Mesenteric fat pad (tissue), 1 donor: Measurements from ENCODE around the gene PCDH7. TPM values are rescaled to one million over a fixed set of nuclear protein-coding genes. Genes with fewer than 3 reads are reported as not detected.

Experiments
- DNase-seq: peaks from one replicate; pipeline ENCODE4 v3.0.0-alpha.2; 2020; ENCODE audit warnings: low spot score
- total RNA-seq: library from RNA; stranded (reverse); fragmentation: NEBNext Ultra II Directional; extraction: Animal tissue kit (Norgen Biotek cat#: 25700); gene quantifications from one replicate; pipeline ENCODE4 v1.2.1, GENCODE V29; 2021
- donor health status: DM: yes; HTN: yes; CAD: no.

Gene PCDH7
- total RNA-seq, 1 donor from 2014 or later, result 0.93 TPM

DNA sequence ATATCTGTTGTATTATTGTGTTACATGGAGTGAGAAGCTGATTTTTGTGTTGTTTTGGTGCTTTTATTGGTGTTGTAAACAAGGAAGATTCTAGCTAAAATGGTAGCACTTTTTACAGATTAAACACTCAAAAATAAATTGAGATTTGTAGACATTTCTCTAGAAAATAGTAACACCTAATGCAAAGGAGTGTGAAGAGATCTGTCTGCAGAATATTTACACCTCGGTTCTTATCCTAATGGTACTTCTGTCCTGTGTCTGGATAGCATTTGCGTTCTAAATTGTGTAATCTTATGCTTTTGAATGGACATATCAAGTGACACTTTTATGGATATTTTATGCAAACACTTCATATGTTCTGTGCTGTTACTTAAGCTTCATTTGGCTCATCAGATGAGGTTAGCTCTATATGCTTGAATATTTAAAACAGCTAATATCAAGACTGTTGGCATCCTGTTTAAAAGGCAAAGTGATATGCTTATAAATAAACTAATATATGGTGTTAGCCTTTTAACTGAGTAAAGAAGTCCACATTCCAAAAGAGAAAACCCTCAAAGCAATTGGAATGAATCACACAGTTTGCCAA lies 6.0 kb downstream of the PCDH7 start:
- DNase-seq, result no peak

GRCh38 chr4:30727409-30727808 lies 7.2 kb downstream of the PCDH7 start:
- DNase-seq, result no peak

GRCh38 chr4:30728311-30728710 lies 8.1 kb downstream of the PCDH7 start:
- no peak for DNase-seq

GRCh38 chr4:30743897-30744296 lies 23.7 kb downstream of the PCDH7 start:
- DNase-seq, result no peak

- no peak for DNase-seq
These were observed 24.2 kb downstream of the PCDH7 start for GRCh38 chr4:30744386-30744785.

GRCh38 chr4:30744957-30745640 lies 24.9 kb downstream of the PCDH7 start:
- no peak for DNase-seq

DNA sequence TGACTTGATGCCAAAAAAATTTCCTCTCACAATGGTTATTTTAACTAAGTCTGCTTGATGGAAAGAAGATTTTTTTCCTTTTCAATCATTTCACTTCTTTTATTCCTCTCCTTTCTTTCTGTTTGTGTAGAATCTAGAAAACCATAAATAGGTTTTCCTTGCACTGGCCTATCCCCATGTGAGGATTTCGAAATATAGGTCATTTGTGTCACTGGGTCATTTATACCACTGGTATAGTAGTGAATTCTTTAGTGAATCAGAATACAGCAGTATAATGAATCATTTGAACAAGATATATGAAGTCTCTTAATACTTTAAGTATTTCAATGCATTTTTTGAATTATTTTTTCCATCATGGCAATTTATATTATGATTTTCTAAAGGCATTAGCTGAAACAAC lies 26.6 kb downstream of the PCDH7 start:
- no peak for DNase-seq

GRCh38 chr4:30753316-30753715 lies 33.1 kb downstream of the PCDH7 start:
- no peak for DNase-seq

DNA sequence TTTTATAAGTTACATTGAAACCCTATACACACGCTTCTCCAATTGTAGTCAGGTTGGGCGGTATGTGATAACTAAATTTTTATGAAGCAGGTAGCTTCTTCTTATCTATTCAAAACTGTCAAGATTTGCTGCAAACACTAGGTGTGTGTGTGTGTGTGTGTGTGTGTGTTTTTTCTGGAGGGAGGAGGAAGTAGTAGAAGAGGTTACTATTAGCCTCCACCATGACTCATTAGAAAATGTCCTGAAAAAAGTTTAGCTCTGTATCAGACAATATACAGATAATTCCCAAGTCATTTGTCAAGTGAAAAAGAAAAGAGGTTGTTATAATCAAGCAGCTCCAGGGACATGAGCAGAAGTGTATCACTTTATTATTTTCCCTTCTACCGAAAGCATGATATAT lies 33.9 kb downstream of the PCDH7 start:
- no peak for DNase-seq

DNA sequence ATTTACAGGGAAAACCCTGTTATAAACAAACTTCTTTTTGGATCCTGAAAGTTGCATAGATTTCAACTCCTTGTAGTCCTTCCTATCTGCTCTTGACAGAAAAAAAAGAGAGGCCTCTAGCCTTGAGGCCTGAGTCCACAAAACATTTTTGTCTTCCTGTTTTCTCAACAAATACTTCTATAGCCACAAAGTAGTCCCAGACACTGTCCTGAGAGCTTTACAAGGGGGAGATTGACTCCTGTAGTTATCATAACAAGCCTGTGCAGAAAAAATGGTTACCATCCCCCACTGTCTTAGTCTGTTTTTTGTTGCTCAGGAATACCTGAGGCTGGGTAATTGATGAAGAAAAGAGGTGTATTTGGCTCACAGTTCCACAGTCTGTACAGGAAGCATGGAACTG lies 35.2 kb downstream of the PCDH7 start:
- no peak for DNase-seq

DNA sequence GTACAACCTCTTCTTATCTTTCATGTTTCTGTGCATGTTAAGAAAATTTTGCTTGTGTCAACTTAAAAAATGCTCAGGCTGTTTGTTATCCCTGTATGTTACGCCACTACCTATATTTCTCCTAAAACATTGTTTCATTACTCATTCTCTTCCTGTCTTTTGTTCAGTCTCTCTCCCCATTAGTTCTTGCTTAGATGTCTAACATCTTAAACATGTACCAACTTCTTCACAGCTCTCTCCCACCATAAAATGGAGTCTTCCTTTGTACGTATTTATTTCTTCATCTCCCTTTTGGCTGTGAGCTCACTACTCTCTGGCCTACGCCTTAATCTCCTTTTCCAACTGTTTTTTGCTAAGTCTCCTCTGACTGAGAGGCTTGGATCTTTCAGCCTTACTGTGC lies 36.4 kb downstream of the PCDH7 start:
- DNase-seq, result no peak

DNA sequence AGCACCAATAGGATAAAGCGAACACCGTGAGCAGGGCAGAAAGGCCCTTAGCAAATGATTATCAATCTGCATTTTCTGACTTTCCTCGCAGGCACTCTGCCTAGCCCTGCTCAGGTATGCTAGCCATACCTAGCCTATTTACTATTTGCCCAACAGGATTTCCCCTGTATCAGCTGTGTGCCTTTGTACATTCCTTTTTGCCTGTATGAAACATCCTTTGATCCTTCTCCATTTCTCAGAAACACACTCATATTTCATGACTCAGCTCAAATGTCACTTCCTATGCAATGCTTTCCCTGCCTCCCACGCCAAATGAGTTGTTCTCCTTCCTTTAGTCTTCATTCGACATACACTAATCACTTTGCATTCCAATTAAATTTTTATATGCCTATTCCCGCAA lies 37.2 kb downstream of the PCDH7 start:
- DNase-seq, result no peak

GRCh38 chr4:30760551-30760950 lies 40.4 kb downstream of the PCDH7 start:
- DNase-seq, result no peak

DNA sequence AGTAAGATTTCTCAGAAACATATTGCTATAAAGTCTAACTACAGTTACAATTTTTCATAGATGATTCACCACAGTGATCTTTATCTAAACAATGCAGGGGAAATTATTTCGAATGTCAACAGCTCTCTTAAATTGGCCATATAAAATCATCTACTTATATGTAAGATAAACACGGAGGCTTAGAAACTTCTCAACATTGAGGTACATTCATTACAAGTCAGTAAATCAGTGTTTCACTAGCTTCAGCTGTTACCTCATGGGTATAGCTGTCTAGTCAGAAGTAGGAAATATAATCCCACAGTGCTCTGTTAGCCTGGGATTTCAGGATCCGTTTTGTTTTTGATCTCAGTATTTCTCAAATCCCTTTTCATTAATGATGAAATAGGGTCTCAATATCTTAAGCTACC lies 43.2 kb downstream of the PCDH7 start:
- no peak for DNase-seq

DNA sequence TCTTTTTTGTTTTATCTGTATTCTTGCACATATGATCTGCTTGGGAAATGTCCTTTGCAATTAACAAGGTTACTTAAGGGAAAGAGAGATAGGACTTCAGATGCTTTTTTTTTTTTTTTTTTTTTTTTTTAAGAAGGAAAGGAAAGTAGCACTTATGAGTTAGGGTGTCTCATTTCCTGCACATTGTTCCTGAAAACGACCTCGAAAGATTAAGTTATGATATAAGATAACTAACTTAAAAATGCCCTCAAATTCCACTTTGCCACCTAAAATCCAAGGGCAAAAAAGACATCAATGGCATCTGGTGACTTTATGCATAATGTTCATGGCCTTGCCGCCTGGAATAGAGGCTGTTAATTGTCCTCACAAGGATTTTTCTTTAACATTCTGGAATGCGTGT lies 44.9 kb downstream of the PCDH7 start:
- no peak for DNase-seq

GRCh38 chr4:30767147-30767845 lies 47.1 kb downstream of the PCDH7 start:
- no peak for DNase-seq

GRCh38 chr4:30768277-30768676 lies 48.1 kb downstream of the PCDH7 start:
- DNase-seq, result no peak

DNA sequence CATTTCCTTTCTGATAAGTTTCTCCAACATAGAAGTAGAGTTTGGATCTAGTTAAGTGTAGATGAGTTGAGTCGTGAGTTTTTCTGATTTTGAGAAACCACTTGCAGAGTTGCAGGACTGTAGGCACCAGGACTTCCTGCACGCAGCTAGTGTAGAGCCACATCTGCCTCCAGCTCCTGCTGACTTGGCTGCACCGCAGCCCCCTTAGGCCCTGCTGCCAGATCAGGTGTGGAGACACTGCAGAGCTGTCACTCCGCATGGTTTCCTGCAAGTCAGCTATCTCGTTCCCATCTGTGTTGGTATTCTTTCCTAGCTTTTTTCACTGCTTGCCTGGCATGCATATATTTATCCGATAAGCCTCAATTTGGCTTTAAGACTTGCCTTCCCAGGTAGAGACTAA lies 48.9 kb downstream of the PCDH7 start:
- DNase-seq, result no peak

DNA sequence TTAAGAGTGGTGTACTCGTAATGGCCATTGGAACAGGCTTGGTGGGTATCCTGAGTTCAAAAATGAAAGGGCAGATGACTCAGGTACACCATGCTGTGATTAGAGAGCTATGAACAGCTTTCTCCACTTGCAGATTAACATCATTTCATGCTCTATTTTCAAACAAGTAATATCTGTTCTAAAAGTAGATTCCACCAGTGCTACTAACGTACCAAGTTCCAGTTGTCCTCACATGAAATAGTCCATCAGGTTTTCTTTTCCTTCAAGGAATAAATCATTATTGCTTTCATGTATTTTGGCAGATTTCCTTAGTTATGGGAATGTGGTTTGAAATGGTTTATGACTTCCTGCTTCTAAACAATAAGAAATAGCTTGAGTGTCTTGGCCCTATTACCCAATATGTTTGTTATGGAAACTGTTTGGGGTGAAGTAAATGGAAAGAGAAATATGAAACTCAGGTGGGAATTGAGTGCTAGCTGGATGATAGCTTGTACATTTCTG lies 49.9 kb downstream of the PCDH7 start:
- no peak for DNase-seq

DNA sequence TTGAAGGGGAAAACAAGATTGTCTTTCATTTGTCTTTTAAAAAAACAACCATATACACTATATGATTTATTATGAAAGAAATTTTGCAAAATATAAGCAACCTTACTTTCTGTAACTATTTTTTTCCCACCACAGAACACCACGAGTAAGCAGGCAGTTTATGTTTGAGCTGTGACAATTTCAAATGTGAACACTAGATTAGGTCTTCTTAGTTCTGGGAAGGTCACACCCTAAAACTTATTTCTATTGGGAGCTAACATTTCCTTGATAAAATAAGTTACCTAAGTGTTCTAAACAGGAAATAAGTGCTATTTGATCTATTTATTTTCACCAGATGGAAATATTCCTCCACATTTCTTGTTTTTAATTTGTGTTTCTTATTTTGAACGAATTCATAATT lies 50.6 kb downstream of the PCDH7 start:
- DNase-seq, result no peak

DNA sequence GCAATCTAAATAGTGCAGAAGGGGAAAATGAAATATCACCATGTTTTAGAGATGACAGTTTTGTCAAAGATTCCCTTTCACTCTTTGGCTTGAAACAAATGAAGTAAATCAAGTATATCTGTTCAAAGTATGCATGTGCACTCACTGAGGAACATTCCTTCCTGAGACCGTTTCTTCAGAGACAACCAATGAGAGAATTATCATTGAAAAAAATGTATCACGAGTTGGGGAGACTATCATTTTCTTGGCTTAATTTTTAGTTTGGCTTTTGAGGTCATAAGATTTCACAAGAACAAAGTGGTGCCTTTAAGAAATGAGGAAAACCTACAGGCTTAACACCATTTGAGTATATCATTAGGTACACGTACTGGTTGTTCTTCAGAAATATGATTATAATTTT lies 56.3 kb downstream of the PCDH7 start:
- no peak for DNase-seq

DNA sequence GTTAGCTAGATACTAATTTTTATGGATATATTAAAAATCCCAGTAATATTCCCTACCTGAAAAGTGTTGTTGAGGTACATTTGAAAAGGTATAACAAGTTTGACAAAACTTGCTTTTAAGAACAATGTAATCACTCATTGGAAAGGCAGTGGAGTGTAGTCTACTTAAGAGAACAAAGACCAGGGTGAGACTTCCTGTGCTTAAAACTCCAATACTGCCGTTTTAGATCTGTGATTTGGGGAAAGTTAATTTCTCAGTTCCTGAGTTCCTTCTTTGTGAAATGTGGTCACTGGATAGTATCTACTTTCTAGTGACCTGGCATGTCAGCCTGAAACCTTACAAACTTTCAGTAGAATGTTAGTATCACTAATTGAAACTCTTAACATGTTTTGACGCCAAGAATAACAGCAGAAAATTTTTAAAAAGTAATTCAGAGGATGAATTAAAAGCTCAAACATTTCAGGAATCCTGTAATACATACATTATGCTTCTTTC lies 56.8 kb downstream of the PCDH7 start:
- DNase-seq, result no peak
